Measurements from ENCODE around the gene KCP. TPM values are rescaled to one million over a fixed set of nuclear protein-coding genes. Genes with fewer than 3 reads are reported as not detected.

Gene KCP
- total RNA-seq, 1 donor from 2014 or later, result 1.3 TPM

GRCh38 chr7:128872394-128872824, 38.1 kb downstream of the KCP start:
- H3K4me1 ChIP-seq, result peaks cover 8% of the 10 kb centered on the region
- TF ChIP-seq, protein P1, sequence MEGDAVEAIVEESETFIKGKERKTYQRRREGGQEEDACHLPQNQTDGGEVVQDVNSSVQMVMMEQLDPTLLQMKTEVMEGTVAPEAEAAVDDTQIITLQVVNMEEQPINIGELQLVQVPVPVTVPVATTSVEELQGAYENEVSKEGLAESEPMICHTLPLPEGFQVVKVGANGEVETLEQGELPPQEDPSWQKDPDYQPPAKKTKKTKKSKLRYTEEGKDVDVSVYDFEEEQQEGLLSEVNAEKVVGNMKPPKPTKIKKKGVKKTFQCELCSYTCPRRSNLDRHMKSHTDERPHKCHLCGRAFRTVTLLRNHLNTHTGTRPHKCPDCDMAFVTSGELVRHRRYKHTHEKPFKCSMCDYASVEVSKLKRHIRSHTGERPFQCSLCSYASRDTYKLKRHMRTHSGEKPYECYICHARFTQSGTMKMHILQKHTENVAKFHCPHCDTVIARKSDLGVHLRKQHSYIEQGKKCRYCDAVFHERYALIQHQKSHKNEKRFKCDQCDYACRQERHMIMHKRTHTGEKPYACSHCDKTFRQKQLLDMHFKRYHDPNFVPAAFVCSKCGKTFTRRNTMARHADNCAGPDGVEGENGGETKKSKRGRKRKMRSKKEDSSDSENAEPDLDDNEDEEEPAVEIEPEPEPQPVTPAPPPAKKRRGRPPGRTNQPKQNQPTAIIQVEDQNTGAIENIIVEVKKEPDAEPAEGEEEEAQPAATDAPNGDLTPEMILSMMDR (IDR thresholded peaks at IDR 0.05), result no peak
- DNase-seq, result no peak
- H3K4me3 ChIP-seq, result no peak overlapping the region
- peaks cover 11% of the 10 kb centered on the region for H3K27me3 ChIP-seq
- H3K36me3 ChIP-seq, result no peaks in the 10 kb centered on the region
- H3K27ac ChIP-seq, result no peak overlapping the region
- intact Hi-C loops (cut with DNase I), result no loop called here
- ATAC-seq, result no peak
- H3K9me3 ChIP-seq, result no peaks in the 10 kb centered on the region

DNA sequence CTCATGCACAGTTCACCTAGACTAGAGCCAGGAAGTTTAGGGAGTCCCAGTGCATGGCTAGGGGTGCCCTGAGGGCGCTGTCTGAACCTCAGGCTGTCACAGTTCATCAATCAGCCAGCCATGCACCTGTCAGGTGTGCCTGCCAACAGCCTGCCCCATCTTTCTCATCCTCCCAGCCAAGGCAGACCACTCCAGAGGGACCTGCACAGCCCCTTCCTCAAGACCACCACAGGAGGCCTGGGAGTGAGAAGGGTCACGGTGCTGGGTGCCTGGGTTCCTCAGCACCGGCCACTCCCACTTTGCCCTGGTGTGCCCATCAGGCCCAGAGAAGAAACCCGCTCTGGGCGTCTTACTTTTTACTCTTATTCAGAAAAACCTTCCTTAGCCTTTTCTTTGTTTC, 39.5 kb downstream of the KCP start:
- ATAC-seq (no peak), DNase-seq (no peak)
- H3K4me3 ChIP-seq, result no peak overlapping the region
- H3K27ac ChIP-seq, result no peak overlapping the region
- no peaks in the 10 kb centered on the region for H3K9me3 ChIP-seq
- H3K27me3 ChIP-seq, result peaks cover 11% of the 10 kb centered on the region
- H3K36me3 ChIP-seq, result no peaks in the 10 kb centered on the region
- intact Hi-C loops (cut with DNase I), result no loop called here
- H3K4me1 ChIP-seq, result peaks cover 8% of the 10 kb centered on the region
- TF ChIP-seq, protein P1 (IDR thresholded peaks at IDR 0.05), result no peak

- intact Hi-C loops (cut with DNase I), result no loop called here
- no peak overlapping the region for H3K27ac ChIP-seq
Observed at GRCh38 chr7:128869944-128870285, 40.6 kb downstream of the KCP start.

GRCh38 chr7:128869138-128869943, 41.2 kb downstream of the KCP start:
- H3K36me3 ChIP-seq, result peaks cover 15% of the 10 kb centered on the region
- peaks cover 8% of the 10 kb centered on the region for H3K4me1 ChIP-seq
- peak; percentile 83 for DNase-seq
- TF ChIP-seq, protein P1 (IDR thresholded peaks at IDR 0.05), result no peak
- peaks cover 11% of the 10 kb centered on the region for H3K27me3 ChIP-seq
- H3K4me3 ChIP-seq, result peak overlapping the region; percentile 61
- ATAC-seq, result peak; percentile 87
- H3K9me3 ChIP-seq, result no peaks in the 10 kb centered on the region
- H3K27ac ChIP-seq, result no peak overlapping the region
- intact Hi-C loops (cut with DNase I), result no loop called here

More at GRCh38 chr7:128869944-128870285, 40.6 kb downstream of the KCP start:
- ATAC-seq (no peak), DNase-seq (no peak)
- TF ChIP-seq, protein P1 (IDR thresholded peaks at IDR 0.05), result no peak
- Histone ChIP-seq H3K4me1 (peaks cover 8% of the 10 kb centered on the region), H3K27me3 (peaks cover 11% of the 10 kb centered on the region), H3K4me3 (peak overlapping the region; percentile 61), H3K36me3 (peaks cover 11% of the 10 kb centered on the region), H3K9me3 (no peaks in the 10 kb centered on the region)

- Histone ChIP-seq H3K36me3 (peaks cover 15% of the 10 kb centered on the region), H3K4me1 (peaks cover 13% of the 10 kb centered on the region), H3K4me3 (peak overlapping the region; percentile 61), H3K9me3 (no peaks in the 10 kb centered on the region), H3K27ac (no peak overlapping the region), H3K27me3 (peaks cover 11% of the 10 kb centered on the region)
- intact Hi-C loops (cut with DNase I), result no loop called here
- no peak for DNase-seq
- TF ChIP-seq, protein P1 (IDR thresholded peaks at IDR 0.05), result no peak
- ATAC-seq, result peak; percentile 19
Observed at GRCh38 chr7:128868624-128869137, 41.8 kb downstream of the KCP start.

All from upper lobe of right lung (tissue), 1 donor.